ENCODE results near the gene KRTAP6-3. TPM values are rescaled to one million over a fixed set of nuclear protein-coding genes. Genes with fewer than 3 reads are reported as not detected.

The KRTAP6-3 gene, protein sequence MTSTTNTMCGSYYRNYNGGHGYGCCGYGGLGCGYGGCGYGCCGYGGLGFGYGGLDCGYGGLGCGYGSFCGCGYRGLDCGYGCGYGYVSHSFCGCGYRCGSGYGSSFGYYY
- total RNA-seq: not detected in 2 replicates
- long read RNA-seq: 0 reads

GRCh38 chr21:30592140-30592539 is at the start of gene KRTAP6-3:
Gene KRTAP6-3, plus strand, starts transcription at chr21:30592440. Its CDS starts 6 bp downstream, at chr21:30592446.
- H3K4me3 Mint-ChIP-seq (ENCODE audit: unreplicated experiment): no peak within 1 kb of the TSS
- no peaks in the 10 kb centered on the region for H3K4me1 Mint-ChIP-seq (ENCODE audit: unreplicated experiment)
- no peak for DNase-seq (ENCODE audit: extremely low spot score, unreplicated experiment)
- H3K27me3 Mint-ChIP-seq (ENCODE audit: unreplicated experiment): no peaks in the 10 kb centered on the region
- H3K9me3 Mint-ChIP-seq (ENCODE audit: unreplicated experiment): no peaks in the 10 kb centered on the region
- TF ChIP-seq CTCF (IDR thresholded peaks at IDR 0.05): no peak
- no peaks in the 10 kb centered on the region for H3K36me3 Mint-ChIP-seq (ENCODE audit: unreplicated experiment)
- H3K27ac Mint-ChIP-seq (ENCODE audit: unreplicated experiment): no peak within 1 kb of the TSS

DNA sequence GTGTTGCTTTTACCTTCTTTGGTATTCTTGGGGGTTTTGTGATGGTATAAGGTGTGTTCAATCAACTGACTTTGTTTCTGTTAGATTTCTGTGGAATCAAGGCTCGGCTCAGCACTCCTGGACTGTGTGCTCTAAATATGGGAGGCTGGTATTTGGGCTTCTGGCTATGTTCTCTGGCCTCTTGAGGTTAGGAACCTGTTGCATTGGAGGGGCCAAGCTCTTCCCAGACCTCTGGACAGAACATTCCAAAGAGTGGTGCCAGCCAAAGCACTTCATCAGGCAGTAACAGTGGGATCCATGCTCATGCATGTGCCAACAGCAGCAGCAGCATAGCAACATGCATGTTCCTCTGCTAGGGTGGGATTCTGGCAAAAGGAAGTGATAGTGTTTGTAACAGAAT is 39.5 kb upstream of the KRTAP6-3 start:
- Mint-ChIP-seq H3K27me3 (ENCODE audit: unreplicated experiment) (no peaks in the 10 kb centered on the region), H3K4me1 (ENCODE audit: unreplicated experiment) (no peaks in the 10 kb centered on the region), H3K4me3 (ENCODE audit: unreplicated experiment) (no peak overlapping the region), H3K27ac (ENCODE audit: unreplicated experiment) (no peak overlapping the region), H3K9me3 (ENCODE audit: unreplicated experiment) (peaks cover 13% of the 10 kb centered on the region), H3K36me3 (ENCODE audit: unreplicated experiment) (no peaks in the 10 kb centered on the region)
- no peak for DNase-seq (ENCODE audit: extremely low spot score, unreplicated experiment)
- no peak for TF ChIP-seq CTCF (IDR thresholded peaks at IDR 0.05)

- Mint-ChIP-seq H3K4me1 (ENCODE audit: unreplicated experiment) (no peaks in the 10 kb centered on the region), H3K27ac (ENCODE audit: unreplicated experiment) (no peak overlapping the region), H3K4me3 (ENCODE audit: unreplicated experiment) (no peak overlapping the region), H3K27me3 (ENCODE audit: unreplicated experiment) (no peaks in the 10 kb centered on the region), H3K36me3 (ENCODE audit: unreplicated experiment) (no peaks in the 10 kb centered on the region), H3K9me3 (ENCODE audit: unreplicated experiment) (peaks cover 20% of the 10 kb centered on the region)
- no peak for DNase-seq (ENCODE audit: extremely low spot score, unreplicated experiment)
- no peak for TF ChIP-seq CTCF (IDR thresholded peaks at IDR 0.05)
Measured at GRCh38 chr21:30555095-30555494, 37.1 kb upstream of the KRTAP6-3 start.

GRCh38 chr21:30561264-30561895 is 30.9 kb upstream of the KRTAP6-3 start, which contains the start of gene KRTAP19-7:
Gene KRTAP19-7, minus strand, starts transcription at chr21:30561314. Its CDS starts 25 bp downstream, at chr21:30561289.
- H3K9me3 Mint-ChIP-seq (ENCODE audit: unreplicated experiment): peaks cover 7% of the 10 kb centered on the region

More at GRCh38 chr21:30561264-30561895, 30.9 kb upstream of the KRTAP6-3 start, which contains the start of gene KRTAP19-7:
- H3K36me3 Mint-ChIP-seq (ENCODE audit: unreplicated experiment): no peaks in the 10 kb centered on the region
- H3K4me1 Mint-ChIP-seq (ENCODE audit: unreplicated experiment): no peaks in the 10 kb centered on the region
- no peaks in the 10 kb centered on the region for H3K27me3 Mint-ChIP-seq (ENCODE audit: unreplicated experiment)
- no peak for DNase-seq (ENCODE audit: extremely low spot score, unreplicated experiment)
- no peak within 1 kb of the TSS for H3K4me3 Mint-ChIP-seq (ENCODE audit: unreplicated experiment)
- no peak for TF ChIP-seq CTCF (IDR thresholded peaks at IDR 0.05)
- no peak within 1 kb of the TSS for H3K27ac Mint-ChIP-seq (ENCODE audit: unreplicated experiment)

All from osteocyte (in vitro differentiated cells).